Activated CD4-positive, alpha-beta T cell treated with anti-CD3 and anti-CD28 coated beads for 1 hour (primary cell): Measurements from ENCODE around the gene CCL5.

ENCODE experiments used
- DNase-seq: peaks from one replicate; pipeline ENCODE4 v3.0.0-alpha.2; 2020

CCL5 gene

DNA sequence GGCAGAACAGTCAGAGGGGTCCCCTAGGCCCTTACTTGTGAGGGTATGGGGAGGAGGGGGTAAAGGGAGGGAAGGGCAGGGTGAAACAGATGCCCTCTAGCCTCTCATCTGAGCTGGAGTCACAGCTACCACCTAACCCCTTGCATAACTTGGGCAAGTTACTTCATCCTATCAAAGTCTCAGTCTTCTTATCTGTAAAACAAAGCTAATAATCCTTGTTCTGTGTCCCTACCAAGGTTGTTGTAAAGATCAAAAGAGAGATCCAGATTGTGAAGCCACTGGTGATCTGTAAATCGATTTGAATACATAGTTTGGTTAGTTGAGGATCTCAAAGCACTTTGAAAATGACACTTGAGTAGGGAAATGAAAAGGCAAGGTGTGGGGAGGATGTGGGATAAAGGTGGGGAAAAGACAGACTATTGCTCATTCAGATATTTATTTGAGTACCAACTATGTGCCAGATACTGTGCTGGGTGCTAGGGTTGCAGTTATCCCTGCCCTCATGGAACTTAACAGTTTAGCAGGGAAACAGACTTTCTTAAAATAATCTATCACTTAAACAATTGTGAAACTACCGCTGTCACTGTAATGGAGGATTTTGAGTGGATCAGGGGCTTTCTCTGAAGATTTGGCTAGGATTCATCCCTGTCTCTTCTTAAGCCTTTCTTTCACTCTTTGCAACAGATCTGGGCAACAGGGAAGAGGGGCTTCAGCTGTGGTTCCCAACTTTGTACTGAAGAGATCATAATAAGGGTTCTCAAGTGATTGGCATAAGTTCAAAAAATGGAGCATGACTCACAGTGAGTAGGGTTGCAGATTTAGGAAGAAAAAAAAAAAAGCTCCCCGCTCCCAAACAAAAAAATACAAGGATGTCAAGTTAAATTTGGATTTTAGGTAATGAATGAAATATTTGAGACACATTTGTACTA lies 14.5 kb downstream of the CCL5 start:
- no peak for DNase-seq

GRCh38 chr17:35864853-35865252 lies 15.3 kb downstream of the CCL5 start:
- no peak for DNase-seq

DNA sequence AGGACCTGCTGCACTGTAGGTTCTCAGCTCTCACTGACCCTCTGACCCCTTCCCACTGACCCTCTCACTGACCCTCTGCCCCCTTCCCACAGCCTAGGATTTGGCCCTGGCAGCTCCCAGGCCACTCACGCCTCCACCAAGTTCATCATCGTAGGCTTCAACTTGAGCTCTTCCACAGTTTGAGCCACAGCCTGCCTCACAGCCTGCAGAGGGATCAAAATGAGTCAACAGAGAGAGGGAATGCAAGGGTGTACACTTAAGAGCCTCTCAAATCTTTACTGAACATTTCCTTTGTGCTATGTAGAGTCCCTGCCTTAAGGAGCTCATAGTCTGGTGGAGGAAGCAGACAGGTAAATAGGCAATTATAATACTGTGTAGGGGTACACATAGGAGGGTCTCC lies 23.6 kb downstream of the CCL5 start:
- DNase-seq, result no peak

GRCh38 chr17:35855965-35856364 lies 24.2 kb downstream of the CCL5 start:
- no peak for DNase-seq

DNA sequence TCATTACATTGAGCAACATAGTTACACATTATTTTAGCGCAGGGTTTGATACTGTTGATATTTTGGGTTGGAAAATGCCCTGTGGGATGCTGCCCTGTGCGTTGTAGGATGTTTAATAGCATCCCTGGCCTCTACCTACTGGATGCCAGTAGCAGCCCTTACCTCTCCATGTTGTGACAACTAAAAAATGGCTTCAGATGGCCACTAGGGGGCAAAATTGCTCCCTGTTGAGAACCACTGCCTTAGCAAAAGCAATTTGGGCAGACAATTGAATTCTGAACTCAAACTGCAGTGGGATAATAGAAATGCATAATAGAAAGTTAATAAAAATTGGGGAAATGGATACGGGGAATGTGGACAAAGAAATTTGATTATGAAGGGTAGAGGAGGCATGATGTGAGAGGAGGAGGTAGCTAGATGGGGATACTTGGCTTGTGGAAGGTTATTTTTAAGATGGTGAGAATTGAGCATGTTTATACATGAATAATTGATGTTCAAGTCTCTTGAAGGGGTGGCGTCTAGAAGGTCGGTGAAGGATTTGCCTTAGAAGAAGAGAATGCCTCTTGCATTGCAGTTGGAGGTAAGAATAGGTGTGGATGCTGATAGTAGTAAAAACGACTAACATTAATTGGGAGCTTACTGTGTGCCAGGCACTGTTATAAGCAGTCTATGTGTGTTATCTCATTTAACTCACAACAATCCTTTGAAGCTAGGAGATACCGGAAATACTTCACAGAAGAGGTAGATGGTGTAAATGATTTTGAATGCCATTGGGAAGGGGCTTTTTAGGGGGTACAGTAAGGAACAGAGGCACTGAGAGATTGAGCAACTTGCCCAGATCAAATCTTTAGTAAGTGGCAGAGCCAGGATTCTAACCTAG lies 30.5 kb downstream of the CCL5 start:
- no peak for DNase-seq

- no peak for DNase-seq
Measured at GRCh38 chr17:35847633-35848373, 32.4 kb downstream of the CCL5 start.

DNA sequence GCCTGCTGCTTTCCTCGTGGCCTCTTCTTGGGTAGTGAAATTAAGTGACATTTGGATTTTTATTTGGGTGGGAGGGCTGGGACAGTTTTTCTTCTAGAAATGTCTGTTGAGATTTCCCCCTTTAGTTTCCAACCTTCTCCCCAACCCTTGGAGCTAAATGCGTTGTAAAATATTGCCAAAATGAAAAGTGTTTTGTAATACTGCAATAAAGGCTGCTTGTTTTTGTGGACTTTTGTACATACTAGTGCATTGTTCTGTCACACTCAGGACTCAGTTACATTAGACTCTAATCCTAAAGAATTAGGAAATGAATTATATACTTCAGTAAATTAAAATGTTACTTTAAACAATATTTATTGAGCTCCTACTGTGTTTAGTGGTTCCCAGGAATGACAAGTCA lies 33.2 kb downstream of the CCL5 start:
- no peak for DNase-seq

- no peak for DNase-seq
Measured at GRCh38 chr17:35846055-35846809, 33.9 kb downstream of the CCL5 start.

GRCh38 chr17:35844547-35844946 lies 35.6 kb downstream of the CCL5 start:
- no peak for DNase-seq

- DNase-seq, result no peak
Measured at GRCh38 chr17:35843698-35844097, 36.5 kb downstream of the CCL5 start.

GRCh38 chr17:35842239-35842638 lies 37.9 kb downstream of the CCL5 start:
- DNase-seq, result no peak

DNA sequence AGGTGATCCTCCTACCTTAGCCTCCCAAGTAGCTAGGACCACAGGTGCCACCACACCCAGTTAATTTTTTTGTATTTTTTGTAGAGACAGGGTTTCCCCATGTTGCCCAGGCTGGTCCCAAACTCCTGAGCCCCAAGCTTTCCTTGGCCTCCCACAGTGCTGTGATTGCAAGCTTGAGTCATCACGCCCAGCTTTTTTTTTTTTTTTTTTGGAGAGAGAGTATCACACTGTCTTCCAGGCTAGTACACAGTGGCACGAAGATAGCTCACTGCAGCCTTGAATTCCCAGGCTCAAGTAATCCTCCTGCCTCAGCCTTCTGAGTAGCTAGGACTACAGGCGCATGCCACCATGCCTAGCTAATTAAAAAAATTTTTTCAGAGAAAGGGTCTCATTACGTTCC lies 38.7 kb downstream of the CCL5 start:
- no peak for DNase-seq

GRCh38 chr17:35841101-35841500 lies 39.1 kb downstream of the CCL5 start:
- no peak for DNase-seq

GRCh38 chr17:35825206-35825605 lies 55.0 kb downstream of the CCL5 start:
- no peak for DNase-seq
